Measurements from ENCODE around the gene ATXN7L2.

Gene ATXN7L2

DNA sequence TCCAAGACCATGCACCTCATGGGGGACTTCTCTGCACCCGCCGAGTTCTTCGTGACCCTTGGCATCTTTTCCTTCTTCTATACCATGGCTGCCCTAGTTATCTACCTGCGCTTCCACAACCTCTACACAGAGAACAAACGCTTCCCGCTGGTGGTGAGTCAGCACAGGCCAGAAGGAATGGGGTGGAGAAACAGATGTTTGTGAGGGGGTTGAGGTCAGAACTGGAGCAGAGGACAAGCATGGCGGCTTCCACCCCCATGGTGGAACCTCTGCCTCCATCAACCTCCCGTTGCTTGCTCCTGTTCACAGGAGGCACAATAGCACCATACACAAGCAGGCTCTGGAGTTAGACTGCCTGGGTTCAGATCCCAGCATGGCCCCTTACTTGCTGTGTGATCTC lies 6.9 kb upstream of the ATXN7L2 start:
- DNase-seq = no peak

DNA sequence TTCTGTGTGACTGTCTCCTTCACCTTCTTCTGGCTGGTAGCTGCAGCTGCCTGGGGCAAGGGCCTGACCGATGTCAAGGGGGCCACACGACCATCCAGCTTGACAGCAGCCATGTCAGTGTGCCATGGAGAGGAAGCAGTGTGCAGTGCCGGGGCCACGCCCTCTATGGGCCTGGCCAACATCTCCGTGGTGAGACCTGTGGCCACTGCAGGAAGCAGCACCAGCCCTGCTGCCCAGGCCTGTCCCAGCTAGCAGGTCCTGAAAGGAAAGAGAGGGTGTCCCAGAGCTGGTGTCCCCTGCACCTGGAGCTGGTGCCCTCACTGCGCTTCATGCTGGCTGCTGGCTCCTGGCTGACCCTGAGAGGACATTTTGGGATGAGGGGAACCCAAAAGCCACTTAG lies 5.9 kb upstream of the ATXN7L2 start:
- DNase-seq = no peak

DNA sequence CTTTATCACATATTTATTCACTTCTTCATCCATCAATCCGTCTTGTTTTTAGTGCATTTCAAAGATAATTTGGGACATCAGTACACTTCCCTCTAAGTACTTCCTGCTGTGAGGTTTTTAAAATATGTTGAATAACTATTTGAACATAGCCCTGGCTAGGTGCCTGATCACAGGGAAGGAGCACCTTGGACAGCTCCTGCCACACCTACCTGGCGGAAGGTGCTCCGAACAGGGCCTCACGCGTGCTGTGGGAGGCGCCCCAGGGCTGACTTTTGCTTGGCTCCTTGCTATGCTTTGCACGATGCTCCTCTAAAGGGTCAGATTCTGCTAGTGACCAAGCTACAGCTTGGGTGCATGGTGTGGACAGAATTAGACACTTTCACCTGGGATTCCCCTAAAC lies 4.9 kb upstream of the ATXN7L2 start:
- no peak for DNase-seq

DNA sequence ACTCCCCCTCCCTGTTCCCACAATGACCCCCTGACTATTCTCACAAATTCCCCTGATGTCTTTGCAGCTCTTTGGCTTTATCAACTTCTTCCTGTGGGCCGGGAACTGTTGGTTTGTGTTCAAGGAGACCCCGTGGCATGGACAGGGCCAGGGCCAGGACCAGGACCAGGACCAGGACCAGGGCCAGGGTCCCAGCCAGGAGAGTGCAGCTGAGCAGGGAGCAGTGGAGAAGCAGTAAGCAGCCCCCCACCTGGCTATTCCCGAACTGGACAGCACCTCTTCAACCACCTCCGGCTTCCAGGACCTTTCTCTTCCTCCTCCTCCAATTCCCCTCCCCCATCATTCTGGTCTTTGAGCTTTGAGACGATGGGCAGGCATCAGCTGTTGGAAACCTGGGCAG lies 4.4 kb upstream of the ATXN7L2 start:
- DNase-seq = no peak

DNA sequence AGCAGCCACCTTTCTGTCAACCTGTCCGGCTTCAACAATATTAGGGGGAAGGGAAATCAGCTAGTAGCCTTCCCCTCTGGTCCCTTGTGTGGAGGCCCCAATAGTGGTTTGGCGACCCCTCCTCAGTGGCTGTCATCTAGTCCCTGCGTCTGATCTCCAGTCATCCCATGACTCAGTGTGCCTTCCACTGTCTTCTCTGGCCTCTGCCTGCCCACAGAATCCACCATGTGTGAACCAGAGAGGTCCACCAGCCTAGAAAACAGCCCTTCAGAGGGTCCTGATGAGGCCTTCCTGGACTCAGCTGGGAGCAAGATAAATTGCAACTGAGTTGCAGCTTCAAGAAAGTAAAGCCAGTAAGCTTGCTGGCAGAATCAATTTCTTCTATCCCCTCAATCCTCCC lies 3.8 kb upstream of the ATXN7L2 start:
- DNase-seq = no peak

DNA sequence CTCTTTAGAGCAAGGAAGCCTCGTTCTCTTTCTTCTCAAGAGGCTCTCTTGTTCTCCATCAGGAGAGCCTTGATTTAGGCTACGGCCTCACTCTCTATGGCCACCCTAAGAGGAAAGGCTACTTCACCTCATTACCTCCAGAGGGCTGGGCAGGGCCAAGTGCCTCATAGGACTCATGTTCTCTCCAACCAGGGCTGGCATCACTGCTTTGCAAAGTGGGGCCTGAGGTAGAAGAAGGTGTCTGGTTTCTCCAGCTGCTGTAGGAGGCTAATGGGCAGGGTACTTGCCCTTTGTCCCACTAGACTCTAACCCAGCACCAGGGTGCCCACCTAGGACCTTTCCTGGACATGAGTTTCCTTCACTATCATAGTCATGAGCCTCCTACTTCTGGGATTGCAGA lies 2.1 kb upstream of the ATXN7L2 start:
- no peak for DNase-seq

DNA sequence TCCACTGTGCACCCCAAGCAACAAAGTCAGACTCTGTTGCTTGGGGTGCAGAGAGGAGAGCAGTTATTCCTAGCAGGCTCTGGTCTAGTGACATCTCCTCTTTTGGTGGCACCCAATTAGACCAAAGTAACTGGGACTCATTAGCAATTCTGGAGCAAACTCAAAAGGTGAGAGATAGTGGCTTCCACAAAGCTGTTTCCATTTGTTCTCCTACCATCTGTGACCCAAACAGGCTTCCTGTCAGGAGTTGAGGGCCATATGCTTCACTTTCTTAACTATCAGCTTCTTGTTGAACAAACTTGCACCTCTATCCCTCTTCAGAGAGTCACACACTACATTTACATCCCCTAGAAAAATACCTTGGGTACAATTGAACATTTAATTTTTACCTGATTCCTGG lies 1.5 kb upstream of the ATXN7L2 start:
- DNase-seq = no peak

DNA sequence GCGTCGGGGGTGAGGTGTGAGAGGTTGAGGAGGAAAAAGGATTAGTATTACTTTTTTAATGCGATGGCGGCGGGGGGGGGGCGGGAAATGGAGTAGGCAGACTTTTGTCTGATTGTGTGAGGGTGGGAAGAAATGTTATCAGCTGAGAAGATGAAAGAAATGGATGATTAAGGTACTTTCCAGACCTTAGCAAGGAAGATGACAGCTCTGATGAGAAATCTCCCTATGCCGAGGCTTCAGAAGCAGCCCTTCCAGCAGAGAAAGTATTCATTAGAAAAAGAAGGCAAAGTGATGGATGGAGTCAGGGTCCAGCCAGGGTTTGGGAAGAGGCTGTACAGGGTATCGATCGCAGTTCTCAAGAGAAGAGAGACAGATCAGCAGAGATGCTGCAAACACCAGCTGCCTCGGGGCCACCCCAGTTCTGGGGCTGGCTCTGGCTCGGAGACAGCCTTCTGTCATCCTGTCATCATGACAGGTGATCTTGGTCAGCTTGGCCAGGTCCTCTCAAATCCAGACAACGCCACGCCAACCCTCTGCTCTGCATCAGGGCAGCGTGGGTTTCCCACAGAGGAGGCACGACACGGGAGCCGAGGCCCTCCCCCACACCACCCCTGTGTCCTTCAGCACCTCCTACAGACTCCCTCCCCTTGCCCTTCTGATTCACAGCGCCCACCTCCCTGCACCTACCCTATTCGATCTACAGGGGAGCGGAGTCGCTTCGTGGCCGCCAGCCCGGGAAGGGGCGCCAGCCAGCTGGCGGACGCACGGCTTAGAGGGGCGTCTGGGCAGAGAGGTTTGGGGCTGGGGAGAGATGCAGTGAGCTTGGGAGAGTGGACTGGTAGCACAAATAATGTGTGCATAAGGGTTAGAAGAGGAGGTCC lies 674 bp upstream of the ATXN7L2 start:
- DNase-seq = no peak

DNA sequence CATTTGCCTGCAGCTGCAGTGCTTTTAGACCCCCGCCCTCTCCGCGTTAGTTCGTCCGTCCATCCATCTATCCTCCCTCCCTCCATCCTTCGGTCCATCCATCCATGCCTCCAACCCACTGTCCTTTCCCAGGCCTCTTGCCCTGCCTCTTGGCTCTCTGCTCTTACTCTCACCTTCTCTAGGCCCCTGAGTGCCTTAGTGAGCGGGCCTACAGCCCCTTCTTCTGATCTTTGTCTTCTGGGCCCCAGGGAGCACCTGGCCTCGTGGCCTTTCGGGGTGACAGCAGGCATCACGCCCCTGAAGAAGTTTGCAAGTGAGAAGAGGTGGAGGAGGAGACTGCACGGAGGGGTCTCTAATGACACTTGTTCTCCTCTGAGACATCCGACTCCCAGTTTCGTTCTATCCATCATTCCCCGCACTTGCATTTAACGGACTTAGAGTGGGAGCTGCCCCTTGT lies 842 bp downstream of the ATXN7L2 start:
- no peak for DNase-seq

DNA sequence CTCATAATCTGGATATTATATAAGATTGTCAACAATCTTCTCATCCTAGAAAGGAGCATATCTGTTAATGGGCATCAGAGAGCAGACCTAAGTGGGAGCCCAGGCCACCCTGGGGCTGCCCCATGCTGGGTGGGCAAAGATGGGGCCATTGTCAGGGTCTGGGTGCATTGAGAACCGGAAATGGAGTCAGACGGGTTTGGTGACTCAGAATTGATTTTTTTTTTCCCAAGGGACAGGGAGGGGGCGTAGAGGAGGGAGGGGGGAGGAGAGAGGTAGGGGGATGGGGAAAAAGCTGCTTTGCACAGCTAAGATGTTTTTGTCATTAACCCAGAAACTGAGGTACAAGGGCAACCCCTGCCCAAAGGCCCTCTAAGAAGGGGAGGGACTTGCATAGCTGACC lies 1.3 kb downstream of the ATXN7L2 start:
- DNase-seq = peak; percentile 41

DNA sequence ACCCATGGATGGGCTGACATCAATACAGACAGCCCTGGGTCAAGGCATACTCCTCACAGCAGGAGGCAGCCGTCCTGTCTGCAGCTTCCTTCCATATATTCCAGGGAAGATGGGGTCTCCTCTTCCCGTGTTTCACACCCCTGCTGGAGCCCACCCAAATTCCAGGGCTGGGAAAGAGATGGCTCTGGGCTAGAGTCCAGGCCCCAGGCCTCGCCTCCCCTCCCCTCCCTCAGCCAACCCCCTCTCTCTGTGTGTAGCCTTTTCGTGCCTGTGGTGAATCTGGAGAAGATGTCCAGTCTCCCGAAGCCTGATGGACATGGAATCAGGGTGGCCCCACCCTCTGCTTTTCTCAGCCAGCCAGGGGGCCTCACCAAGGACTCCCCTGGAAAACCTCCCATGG lies 3.6 kb downstream of the ATXN7L2 start:
- no peak for DNase-seq

DNA sequence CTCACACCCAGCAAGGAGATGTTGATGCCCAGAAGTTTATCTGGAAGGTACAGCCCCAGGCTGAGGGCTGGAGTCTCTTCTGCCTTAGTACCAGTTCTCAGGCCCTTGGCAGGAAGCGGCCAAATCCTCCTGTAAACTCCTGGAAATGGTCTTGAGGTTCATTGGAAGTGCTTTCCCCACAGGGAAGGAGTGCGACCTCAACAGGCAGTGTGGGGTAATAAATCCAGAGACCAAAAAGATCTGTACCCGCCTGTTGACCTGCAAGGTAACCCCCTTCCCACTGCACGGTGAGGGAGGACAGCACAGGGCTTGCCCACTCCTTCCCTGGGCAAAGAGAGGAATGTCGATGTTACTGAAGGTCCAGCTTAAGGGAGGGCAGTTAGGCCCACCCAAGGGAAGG lies 4.5 kb downstream of the ATXN7L2 start:
- DNase-seq = no peak

DNA sequence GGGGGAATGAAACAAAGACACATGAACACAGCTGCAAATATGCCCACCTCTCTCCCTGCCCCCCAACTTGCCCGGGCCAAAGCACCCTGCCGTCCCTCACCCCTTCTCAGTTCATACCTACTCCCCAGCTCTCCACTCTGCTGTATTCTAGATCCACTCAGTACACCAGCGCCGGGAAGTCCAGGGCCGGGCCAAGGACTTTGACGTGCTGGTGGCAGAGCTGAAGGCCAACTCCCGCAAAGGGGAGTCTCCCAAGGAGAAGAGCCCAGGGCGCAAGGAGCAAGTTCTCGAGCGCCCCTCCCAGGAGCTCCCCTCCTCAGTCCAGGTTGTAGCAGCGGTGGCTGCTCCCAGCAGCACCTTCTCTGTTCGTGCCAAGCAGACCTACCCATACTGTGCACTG lies 5.0 kb downstream of the ATXN7L2 start:
- no peak for DNase-seq

DNA sequence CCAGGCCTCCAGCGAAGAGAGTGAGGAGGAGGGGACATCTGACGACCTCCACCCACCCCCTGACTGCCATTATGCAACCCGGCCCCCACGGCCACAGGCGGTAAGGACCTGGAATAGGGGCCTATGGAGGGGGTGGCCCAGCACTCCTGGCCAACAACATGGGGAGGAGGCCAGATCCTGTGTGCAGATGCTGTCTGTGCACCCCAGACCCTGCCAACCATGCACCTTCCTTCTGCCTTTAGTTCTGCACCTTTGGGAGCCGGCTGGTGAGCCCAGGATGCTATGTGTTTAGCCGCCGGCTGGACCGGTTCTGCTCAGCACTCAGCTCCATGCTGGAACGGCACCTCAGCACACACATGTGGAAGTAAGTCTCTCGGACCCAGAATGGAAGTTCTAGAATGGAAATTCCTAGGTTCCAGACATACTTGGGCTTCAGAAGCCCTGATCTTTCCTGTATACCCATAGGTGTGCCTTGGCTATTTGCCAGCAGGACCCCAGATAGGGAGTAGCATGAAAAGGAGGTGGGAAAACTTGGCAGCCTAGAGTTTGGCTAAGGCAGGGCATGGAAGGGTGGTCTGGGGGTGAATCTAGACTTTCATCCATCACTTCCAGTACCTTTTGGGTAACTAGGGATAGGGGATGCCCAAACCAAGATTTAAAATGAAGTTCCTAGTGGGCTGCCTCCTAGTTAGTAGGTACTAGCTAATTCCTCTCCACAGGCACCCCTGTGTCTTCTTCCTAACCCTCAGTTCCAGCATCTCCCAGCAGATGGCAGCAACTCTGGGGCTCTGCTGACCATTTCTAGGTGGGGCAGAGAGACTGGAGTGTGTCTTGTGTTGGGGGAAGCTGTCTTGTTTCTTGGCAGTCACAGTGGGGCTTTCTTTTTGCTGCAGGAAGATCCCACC lies 6.6 kb downstream of the ATXN7L2 start:
- peak; percentile 65 for DNase-seq

DNA sequence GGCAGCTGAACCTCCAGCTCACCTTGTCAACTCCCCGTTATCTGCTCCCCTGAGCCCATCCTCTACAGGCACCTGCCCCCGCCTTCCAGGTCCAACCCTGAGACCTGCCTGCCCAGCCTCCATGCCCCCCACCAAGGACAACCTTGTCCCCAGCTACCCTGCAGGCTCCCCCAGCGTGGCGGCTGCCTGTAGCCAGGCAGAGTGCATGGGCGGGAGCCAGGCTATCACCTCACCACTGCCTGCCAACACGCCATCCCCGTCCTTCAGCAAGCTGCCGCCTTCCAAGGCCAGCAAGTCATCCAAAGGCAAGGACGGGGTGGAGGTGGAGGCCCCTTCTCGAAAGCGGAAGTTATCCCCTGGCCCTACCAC lies 7.2 kb downstream of the ATXN7L2 start:
- DNase-seq = no peak

DNA sequence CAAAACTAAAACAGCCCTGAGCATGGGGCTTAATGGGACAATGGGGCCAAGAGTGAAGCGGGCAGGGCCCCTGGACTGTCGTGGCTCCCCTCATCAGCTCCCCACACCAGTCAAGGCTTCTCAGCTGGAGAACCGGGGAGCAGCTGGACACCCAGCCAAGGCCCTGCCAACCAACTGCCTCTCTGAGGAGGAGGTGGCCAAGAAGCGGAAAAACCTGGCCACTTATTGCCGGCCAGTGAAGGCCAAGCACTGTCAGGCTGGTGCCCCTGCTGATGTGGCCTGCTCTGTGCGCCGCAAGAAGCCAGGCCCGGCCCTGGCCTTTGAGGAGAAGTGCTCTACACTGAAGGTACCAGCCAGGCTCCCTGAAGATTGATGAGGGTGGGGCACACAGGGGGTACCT lies 7.7 kb downstream of the ATXN7L2 start:
- DNase-seq = no peak

DNA sequence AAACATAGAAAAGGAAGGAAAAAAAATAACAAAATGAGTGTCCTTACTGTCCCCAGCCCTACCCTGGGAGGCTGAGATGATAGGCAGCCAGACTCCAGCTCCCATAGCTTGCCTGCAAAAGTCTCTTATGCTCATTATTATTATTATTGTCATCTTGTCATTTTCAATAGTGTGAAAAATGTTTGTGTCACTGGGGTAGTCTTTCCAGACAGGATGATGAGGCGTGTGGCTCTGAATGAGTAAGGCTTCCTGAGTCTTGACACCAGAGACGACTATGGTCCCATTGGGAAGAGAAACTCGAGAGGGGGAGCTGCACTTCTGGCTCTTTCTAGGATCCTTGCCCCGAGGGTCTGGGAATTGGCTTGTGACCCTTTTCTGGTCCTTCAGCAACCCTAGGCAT lies 9.1 kb downstream of the ATXN7L2 start:
- no peak for DNase-seq

DNA sequence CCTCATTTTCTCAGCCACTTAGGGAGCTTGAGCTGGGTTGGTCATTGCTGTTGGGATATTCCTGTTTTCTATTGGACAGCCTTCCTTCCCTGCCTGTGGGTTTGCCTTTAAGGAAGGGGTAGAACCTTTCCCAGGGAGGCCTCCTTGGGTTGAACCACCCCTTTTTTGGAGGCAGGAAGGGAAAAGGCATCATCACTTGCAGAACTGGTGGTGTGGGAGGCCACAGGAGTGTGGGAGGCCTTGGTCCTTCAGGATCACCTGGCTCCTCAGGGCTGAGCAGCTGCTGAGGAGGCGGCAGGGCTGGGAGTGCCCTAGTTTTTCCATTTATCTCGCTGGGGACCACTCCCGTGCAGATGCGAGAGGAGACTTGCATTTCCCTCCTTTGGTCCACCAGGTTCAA lies 9.5 kb downstream of the ATXN7L2 start:
- DNase-seq = no peak

DNA sequence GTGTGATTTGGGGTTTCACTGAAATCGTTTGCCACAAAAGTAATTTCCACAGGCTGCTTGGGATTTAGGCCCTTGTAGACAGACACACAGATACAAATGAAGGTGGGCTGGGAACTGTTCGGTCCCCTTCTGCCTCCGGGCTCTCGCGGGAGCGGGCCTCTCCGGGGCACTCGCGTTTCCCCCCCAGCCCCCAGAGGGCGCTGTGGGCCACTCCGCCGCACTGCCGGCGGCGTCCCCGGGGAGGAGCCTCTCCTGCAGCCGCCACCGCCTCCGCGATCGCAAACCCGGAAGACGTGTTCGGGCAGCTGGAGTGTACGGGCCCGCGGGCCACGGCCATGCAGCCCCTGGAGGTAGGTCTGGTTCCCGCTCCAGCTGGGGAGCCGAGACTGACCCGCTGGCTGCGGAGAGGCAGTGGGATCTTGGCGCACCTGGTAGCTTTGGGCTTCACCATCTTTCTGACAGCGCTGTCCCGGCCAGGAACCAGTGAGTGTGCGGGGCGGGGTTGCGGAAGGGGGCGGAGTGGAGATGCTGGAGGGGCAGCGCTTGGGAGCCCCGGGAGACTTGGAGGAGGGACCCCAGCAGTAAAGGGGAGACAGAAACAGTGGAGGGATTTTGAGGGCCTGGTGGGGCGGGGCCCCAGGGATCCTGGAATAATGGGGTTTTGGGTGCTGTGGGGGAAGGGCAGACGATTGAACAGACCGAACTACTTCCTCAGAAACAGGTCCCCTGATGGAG lies 10.3 kb downstream of the ATXN7L2 start, which contains the start of gene CYB561D1:
Gene CYB561D1 (plus strand): TSS at position 290 of the 735 bp plus-strand sequence. CDS start 46 bp downstream, at position 336.
- DNase-seq = peak; percentile 85

DNA sequence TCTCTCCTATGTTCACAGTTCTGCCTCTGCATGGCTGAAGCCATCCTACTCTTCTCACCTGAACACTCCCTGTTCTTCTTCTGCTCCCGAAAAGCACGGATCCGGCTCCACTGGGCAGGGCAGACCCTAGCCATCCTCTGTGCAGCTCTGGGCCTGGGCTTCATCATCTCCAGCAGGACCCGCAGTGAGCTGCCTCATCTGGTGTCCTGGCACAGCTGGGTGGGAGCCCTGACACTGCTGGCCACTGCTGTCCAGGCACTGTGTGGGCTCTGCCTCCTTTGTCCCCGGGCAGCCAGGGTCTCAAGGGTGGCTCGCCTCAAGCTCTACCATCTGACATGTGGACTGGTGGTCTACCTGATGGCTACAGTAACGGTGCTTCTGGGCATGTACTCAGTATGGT lies 12.0 kb downstream of the ATXN7L2 start:
- no peak for DNase-seq

DNA sequence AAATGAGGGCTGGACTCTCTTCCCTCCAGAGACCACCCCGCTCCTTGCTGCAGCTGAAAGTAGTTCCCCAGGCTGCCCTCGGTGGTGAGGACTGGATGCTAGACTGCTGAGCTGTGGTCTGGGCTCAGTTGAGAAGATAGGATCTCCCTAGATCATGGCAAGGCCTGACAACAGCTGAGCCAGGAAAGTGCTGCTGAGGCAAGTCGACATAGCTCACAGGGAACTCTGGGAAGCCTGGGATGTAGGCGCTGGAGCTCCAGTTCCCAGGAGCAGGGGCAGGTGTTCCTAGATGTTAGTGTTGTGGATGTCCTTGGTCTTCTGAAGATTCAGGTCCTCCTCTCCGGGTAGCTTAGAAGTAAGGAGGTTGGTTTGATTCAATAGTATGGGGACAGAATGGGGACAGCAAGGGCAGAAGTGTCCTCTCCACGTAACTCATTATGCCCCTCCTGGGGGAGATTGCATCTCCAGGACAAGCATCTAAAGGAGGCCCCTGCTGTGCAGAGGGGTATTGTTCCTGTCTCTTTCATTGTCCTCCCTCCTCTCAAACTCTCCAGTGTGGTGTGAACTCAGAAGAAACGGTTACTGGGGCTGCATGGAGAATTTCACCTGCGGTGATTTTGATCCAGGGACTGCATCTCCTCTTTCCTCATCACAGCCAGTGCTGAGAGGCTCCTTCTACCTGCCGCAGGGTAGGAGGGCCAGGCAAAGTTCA lies 13.9 kb downstream of the ATXN7L2 start:
- DNase-seq = no peak

DNA sequence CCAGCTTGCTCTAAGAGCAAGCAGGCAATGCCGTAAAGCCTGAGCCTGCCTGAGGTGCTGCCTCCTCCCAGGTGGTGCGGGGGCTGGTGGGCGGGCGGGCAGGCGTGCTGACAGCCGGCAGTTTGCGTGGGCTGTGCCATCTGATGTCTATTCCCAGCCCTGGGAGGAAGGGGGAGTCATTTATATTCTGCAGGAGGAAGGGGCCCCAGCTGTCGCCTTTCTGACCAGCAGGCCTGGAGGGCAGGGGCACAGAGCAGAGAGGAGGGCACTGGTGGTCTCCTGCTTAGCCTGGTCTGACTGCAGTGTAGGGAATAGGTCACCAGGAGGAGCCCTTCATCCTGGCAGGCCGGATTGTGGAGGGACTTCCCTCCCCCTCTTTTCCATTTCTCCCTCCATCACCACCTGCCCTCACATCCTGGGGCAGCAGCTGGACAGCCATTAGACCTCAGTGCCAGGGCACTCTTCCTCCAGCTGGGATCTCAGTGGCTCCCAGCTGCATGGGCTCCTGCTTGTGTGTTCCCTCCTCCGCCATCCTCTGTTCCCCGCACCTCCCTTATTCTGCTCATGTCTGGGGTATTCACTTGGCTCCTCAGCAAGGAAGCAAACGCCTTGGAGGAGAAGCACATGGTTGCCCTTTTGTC lies 14.6 kb downstream of the ATXN7L2 start:
- DNase-seq = peak; percentile 48
